NCI-H1436 (cell line): Measurements from ENCODE around the gene SDC1.

Experiments
- DNase-seq: peaks from one replicate; lab custom pipeline; 2025; lab: John Stamatoyannopoulos, UW

SDC1 gene

GRCh38 chr2:20213651-20214565, 11.0 kb downstream of the SDC1 start:
- peak; percentile 65 for DNase-seq

GRCh38 chr2:20212871-20213503, 11.9 kb downstream of the SDC1 start:
- DNase-seq = no peak

GRCh38 chr2:20212459-20212870, 12.5 kb downstream of the SDC1 start:
- DNase-seq = no peak

GRCh38 chr2:20211860-20212458, 13.0 kb downstream of the SDC1 start:
- DNase-seq = no peak

- no peak for DNase-seq
Observed at GRCh38 chr2:20211420-20211819, 13.5 kb downstream of the SDC1 start.

GRCh38 chr2:20210462-20210861, 14.5 kb downstream of the SDC1 start:
- DNase-seq = no peak

GRCh38 chr2:20209373-20210109, 15.4 kb downstream of the SDC1 start:
- no peak for DNase-seq

GRCh38 chr2:20208476-20208859, 16.5 kb downstream of the SDC1 start:
- no peak for DNase-seq

- DNase-seq = no peak
Observed at GRCh38 chr2:20207051-20207450, 17.9 kb downstream of the SDC1 start.

GRCh38 chr2:20205915-20206524, 18.9 kb downstream of the SDC1 start:
- no peak for DNase-seq

GRCh38 chr2:20205069-20205468, 19.9 kb downstream of the SDC1 start:
- DNase-seq = no peak

GRCh38 chr2:20203521-20204225, 21.3 kb downstream of the SDC1 start:
- no peak for DNase-seq

- no peak for DNase-seq
Observed at GRCh38 chr2:20203072-20203471, 21.9 kb downstream of the SDC1 start.

GRCh38 chr2:20201671-20202070, 23.3 kb downstream of the SDC1 start:
- DNase-seq = no peak

- no peak for DNase-seq
Observed at GRCh38 chr2:20200697-20201555, 24.0 kb downstream of the SDC1 start.

- DNase-seq = no peak
Observed at GRCh38 chr2:20199633-20200270, 25.2 kb downstream of the SDC1 start.

GRCh38 chr2:20198796-20199632, 25.9 kb downstream of the SDC1 start:
- DNase-seq = no peak

- DNase-seq = peak; percentile 47
Observed at GRCh38 chr2:20198001-20198400, 26.9 kb downstream of the SDC1 start.

- no peak for DNase-seq
Observed at GRCh38 chr2:20197192-20197591, 27.7 kb downstream of the SDC1 start.
